Fibroblast of skin of back (primary cell): Measurements from ENCODE around the gene DCAF6.
"Not testable (repeated sequence)": the region's sequence is repeated elsewhere in the genome, so short reads cannot be mapped to it uniquely, and the experiment has no call there.

ENCODE experiments used
- DNase-seq: peaks from one replicate; pipeline ENCODE4 v3.0.0-alpha.2; 2013

Gene DCAF6

DNA sequence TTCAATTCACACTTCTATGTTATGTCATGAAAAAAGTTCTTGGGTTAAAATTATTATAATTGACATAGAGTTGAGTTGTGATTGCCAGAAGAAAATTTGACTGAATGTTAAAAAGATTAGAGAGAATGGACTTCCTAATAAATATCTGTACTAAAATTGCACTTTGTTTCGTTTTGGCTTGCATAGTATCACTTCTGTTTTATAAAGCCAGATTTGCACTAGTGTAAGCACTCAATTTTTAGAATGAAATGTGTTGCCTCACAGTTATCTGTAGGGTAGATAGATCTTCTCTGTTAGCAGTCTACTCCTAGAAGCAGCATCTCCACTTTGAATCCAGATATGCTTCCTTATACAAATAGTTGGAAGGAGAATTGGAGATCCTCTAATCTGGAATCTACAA, 95.5 kb downstream of the DCAF6 start:
- no peak for DNase-seq

DNA sequence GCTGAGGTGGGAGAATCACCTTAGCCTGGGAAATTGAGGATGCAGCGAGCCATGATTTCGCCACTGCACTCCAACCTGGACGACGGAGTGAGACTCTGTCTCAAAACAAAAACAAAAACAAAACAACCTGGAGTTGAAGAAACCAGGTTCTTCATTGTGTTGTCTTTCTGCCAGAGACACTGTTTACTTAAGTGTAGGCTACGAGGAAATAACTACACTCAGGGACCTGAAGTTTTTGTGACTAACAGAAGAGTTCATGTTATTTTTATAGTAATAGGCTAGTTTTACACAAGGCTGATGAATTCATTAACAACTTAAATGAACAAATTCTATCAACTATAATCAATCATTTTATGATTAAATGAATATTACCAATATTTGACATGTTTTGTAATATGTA, 98.9 kb downstream of the DCAF6 start:
- no peak for DNase-seq

DNA sequence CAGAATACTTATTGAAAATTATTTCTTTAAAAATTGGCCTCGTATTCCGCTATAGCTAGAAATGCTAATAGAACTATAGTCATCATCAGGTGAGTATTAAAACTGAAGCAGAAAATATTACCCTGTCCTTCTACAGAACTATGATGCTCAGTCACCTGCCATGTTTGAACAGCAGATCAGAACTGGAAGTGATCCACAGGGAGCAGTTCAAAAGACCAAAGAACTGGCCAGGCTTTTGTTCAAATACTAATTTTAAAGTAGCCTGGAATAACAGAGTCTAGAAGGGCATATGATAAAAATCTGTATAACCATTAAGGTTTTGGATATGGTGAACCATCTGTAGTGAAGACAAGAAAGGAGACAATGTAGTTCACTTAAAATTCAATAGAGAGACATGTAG, 105.9 kb downstream of the DCAF6 start:
- DNase-seq = no peak

DNA sequence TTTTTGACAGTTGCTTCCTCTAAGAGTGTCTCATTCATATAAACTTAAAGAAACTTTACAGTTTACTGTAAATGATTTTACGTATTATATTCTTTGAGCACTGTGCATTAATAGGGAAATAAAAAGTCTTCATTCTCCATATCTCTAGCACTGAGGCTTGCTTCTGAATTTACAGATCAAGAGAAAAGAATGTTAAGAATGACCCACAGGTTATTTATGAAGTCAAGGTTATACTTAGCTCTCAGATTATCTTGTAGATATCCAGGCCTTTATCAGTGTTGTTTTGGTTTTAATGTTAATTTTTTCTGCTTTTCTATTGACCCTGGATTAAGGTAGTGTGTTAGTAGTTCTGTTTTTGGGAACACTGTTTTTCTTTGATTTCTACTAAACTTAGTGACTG, 108.8 kb downstream of the DCAF6 start:
- DNase-seq = no peak

DNA sequence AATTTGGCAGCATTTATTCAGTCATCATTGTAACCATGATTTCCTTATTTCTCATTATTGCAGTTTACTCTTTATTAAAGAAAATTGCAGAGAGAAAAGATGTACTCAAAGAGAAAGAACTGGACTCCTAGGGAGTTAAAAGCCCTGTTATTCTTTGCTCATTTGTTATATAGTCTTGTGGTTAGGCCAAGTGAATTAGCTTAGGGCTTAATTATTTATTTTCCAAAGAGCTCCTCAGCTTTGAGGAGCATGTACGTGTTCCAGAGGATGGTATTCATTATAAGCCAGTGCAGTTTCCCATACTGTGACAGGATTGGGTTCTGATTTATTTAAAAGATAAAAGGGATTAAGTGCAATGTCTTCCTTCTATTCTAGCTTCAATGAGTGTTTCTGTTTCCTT, 113.8 kb downstream of the DCAF6 start:
- DNase-seq = no peak

DNA sequence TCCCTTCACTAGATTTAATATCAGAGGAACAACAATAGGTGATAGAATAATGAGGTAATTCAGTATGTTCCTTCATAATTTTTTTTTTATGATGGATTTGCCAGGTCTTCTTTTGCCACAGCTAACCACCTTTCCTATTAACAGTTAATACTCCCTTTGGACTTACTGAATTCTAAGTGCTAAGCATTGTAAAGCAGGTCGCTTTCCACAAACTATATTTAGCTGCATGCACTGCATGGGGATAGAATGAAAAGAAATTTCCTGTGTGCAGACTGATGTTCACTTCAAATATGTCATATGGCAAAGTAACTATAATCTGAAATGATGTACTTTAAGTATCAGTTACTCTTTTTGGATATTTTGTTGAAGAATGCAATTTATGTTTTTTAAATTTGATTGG, 114.4 kb downstream of the DCAF6 start:
- no peak for DNase-seq

DNA sequence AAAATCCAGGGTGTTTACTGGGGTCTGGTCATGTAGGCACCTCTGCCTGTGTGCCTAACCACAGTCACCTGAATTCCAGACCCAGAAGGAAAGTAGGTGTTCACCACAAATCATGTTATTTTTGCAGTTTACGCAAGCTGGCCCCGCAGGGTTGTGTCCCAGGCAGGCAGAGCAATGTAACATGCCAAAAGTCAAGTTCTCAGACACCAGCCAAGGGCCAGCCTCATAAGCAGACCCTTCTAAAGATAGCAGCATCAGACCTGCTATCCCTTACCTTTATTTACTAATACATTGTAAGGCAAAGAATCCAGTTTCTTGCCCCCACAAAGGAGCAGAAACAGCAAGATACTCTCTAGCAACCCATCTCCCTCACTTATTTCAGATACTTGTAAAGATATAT, 117.2 kb downstream of the DCAF6 start:
- no peak for DNase-seq

DNA sequence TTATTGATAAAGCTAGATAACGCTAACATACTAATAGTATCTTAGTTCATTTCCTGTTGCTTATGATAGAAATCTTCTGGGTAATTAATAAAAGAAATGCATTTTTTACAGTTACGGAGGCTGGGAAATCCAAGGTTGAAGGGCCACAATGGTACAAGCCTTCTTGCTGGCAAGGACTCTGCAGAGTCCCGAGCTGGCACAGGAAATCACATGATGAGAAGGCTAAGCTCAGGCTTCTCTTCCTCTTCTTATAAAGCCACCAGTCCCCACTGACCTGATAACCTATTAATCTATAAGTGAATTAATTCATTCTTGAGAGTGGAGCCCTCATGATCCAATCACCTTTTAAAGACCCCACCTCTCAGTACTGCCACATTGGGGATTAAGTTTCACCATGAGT, 117.6 kb downstream of the DCAF6 start:
- no peak for DNase-seq

DNA sequence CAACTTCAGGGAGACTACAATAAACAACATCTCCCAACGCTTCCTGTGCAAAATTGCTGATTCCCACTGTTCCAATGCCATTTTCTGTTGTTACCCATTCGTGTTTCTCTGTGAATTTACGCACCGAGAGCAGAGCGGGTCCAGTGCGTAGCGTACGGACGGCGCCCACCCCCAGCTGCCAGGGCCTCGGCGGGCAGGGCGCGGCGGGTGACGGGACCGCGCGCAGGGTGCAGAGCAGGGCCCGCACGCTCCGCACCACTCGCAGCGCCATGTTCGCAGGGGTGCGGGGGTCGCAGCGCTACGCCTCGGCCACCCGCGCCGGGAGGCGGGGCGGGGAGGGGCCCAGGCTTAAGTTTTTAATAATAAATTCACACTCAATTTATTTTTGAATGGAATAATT, 119.7 kb downstream of the DCAF6 start:
- DNase-seq = not testable (repeated sequence)

DNA sequence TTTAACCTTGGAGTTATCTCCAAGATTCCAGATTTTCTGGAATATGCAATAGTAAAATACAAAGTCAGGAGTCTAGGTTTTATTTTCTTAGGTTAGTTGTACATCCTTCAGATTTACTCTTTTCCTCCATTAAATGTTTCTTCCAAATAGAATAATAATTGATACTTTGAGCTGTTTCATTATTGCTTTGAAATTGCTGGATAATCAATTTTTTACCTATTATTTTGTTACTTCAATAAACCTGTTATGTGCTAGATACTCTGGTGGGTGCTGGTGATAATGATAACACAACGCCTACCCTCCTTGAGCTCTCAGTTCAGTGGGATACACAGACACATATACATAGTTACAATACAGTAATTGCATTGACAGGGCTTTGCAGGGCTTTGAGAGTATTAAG, 120.9 kb downstream of the DCAF6 start:
- no peak for DNase-seq

DNA sequence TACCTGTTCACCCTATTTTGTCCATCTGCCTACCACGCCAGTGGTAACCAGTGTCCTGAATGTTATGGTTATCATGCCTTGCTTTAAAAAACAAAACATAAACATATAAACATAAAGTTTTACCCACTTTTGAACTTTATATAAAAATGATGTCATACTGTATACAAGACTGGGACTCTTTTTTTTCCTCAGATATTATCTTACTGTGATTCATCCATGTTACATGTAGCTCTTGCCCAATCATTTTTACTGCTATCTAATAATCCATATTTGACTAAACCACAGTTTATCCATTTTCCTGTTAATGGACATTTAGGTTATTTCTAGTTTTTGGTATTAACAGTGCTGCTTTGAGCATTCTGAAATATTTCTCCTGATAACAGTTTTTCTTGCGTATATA, 121.4 kb downstream of the DCAF6 start:
- peak; percentile 4 for DNase-seq

DNA sequence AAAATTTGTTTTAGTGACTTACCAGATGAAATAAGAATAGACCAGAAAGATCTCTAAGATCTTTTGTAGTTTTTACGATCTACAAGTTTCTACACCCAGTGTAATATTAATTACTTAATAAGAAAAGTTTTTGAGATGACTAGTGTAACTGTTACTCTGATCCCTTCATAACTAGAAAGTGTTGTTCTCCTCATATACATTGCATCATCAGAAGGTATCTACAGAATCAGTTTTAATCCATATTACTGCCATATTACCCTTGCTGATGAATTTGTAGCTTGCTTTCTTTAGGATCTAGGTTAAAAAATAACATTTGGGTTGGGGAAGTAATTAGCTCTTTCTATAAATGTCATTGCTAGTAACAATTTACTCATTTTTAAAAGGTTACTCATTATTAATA, 127.7 kb downstream of the DCAF6 start:
- DNase-seq = no peak

DNA sequence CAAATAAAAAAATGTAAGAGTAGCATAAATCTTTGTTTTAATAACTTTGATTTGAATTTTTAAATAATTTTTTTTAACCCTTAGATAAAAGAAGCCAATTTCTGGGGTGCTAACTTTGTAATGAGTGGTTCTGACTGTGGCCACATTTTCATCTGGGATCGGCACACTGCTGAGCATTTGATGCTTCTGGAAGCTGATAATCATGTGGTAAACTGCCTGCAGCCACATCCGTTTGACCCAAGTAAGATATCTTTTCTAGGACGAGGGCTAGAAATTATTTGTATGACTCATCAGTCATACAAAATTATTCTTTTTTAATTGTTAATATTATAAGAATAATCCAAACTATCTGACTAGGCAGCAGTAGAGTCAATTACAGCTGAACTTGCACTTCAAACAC, 129.0 kb downstream of the DCAF6 start:
- DNase-seq = no peak

DNA sequence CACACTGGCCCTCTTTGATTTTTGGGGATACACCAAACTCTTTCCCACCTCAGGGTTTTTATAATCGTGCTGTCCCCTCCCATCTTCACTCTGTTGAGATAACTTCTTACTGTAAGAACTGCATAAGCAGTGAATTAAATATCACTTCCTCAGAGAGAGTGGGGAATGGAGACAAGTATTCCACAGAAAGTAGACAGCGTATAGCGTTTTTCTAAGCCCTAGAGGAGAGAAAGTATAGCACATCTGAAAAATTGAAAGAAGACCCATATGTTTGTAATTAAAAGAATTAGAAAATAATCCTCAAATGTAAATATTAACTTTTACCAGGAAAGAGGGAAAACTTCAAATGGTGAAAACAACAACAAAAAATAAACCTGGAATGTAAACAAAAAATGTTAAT, 132.9 kb downstream of the DCAF6 start:
- DNase-seq = no peak

DNA sequence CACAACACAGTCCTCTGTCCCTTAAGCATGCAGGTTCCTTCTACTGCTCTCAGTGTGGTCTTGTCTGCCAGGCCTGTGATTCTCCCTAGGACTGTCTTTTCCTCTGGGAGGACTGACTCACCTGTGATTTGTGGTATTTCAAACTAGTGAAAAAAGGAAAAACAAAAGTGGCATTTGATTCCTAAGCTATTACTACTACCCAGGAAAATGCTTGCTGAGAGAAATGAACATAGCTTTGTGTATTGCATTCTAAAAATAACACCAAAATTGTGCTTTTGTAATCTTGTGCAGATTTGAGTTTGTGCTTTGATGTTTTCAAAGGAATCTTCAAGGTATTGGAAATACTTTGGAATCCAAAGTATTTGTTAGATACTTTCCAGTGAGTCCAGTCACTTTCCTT, 143.3 kb downstream of the DCAF6 start:
- peak; percentile 68 for DNase-seq

DNA sequence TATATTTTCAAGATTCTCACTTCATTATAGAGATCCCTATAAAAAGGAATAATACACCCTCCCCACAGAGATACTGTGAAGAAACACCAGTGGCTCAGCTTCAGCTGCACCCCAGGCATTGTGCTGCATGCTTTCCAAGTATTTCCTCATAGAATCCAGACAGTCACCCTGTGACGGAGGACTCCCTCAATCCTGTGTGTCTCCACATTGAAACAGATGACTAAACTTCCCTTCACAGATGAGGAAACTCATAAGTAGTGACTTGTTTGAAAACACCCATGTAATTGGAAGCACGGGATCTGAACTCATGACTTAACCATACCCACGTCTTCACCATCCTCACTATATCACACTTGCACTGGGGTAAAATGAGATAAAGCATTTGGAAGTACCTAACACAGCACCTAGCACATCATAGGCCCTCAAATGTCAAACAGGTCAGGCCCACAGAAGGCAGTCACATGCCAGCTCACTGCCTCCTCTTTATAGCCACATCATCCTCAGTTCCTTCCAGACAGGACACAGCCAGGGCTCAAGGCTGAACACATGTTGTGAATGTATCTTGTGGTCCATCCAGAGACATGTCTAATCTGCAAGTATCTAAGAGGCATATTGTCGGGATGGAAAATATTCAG, 145.0 kb downstream of the DCAF6 start:
- peak; percentile 33 for DNase-seq

DNA sequence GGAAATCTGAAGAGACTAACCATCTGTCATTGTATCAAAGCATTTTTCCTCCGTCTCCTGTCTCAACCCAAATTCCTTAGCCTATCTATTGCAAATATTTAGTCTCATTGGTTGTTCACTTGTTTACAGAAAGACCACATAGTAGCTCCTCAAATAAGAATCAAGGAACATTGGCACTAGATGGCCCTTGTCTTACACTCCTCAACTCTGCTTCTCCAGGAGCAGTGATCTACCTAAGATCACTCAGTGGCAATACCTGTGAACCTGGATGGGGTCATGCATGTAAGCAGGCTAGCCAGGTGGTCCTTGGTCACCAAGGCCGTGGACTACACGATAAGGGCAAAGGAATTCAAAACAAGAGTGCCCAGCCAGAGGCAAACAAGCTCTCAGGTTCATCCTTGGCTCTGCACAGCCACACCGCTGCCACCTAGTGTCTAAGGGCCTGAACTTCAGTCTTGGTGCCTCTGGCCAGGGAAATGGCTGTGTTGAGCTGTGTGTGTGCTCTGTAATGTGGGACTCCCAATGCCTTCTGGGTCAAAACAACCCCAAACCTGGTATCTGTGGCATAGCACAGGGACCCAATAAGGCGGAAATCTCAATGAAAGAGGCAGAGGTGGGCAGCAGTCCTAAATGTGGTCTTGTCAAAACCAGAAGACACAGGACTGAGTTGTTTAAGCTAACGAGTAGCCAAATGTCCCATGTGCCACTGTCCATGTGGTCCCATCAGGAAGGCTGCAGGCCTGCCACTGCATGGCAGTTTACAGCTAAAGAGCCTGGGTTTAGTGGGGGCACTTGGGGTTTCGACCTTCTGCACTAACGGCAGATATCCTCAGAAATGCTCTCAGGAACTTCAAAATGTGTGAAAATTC, 145.8 kb downstream of the DCAF6 start:
- DNase-seq = peak; percentile 70

DNA sequence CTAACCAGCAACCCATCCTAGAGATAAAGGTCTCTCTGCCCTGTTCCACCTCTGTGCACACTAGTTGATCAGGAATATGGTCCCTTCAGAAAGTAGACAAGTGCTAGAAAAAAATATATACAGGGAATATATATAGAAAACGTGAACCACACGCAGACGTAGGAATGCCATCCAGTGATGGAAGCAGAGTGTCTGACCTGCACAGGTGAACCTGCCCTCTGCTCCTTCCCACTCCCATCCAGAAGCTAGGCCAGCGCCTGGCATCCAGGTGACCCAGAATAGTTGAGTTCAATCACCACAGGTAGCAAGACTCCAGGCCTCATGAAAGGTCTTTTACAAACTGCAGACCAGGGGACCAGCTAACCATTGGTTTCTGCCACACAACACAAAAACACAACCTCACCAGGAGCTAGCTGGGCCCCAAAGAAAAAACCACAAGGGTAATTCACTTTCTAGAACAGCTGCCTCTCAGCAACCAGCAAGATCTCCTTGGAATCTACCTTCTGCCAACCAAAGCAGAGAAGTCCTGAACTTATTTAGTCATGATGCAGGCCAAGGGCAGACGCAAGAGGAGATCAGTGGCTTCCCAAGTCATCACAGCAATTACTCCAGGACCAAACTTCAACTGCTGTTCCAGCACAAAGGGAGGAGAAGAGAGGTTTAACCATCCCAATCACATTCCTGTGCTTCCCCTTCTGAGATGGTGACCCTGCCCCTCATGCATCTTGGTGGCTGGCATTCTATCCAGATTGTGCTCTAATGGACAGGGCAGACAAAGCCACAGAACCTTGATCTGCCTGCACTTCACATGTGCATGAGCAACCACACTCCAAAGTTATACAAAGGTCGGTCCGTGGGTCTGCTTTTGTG, 147.2 kb downstream of the DCAF6 start:
- DNase-seq = no peak

DNA sequence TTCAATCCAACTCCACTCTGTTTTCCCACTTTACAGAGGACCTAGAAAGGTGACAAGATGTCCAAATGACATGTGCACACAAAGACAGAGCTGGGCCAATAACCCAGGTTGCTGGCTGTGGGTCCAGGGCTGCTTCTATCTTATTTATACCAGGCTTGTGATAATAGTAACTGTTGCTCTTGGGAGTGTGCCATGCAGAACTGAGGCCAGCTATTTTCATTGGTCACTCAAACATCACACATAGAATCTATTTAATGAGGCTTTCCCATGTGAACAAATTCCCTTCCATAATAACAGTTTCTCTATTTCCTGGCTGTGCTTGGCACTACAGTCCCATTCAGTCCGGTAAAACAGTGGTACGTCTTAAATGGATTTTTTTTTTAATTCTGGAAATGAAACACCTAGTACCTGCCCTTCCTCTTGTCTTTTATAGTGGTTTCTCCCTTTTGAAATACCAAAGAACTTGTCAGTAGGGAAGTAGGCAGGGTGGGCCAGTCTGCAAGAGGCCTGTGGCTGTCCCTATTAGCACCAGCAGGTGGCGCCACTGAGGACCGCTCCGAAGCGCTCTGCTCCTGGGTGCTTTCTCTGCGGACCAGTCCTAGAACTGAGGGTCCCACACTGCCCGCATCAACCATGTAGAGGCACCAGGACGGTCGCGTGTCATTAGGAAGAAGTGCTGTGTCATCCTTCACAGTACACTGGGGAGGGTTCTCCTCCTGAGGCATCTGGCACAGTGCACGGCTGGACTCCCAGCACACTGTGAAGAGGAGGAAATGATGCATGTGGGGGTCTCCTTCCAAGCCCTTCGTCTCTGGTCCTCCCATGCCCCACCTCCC, 148.1 kb downstream of the DCAF6 start:
- DNase-seq = peak; percentile 45

DNA sequence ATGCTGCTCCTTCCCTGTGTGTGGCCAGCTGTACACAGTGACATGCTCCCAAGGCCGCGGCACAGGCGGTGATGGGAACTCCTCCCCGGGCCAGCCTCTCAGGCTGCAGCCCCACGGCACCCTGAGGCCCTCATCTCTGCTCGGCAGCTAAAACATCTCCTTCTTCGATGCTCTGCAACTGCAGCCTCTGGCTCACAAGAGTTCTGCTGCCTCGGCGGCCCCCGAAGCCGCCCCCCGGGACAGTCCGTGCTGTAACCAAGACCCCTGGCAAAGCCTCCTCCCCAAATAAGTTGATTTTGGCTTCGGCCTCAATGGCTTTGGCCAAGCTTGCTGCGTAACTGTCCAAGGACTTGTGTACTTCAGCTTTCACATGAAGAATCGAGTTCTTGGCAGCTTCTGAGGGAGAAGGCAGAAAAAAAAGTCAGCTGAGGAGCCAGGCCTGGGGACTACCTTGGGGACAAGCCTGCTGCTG, 149.0 kb downstream of the DCAF6 start:
- no peak for DNase-seq

DNA sequence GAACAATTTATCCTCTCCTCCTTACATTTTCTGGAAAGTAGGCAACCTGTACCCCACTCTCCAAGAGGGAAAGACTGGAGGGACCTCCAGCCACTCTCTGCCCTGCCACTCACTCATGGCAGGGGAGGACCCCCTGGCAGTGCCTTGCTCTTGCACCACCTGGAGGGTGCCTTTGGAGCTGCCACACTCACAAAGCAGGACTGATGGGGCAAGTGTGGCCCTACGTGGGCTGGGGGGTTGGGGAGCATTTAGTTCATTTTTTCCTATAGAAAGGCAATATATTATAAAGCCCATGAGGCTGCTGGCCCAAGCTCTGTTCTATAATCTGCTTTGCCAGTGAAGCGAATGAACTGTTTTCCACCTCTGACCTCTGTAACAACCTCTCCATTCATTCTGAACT, 150.0 kb downstream of the DCAF6 start:
- no peak for DNase-seq

DNA sequence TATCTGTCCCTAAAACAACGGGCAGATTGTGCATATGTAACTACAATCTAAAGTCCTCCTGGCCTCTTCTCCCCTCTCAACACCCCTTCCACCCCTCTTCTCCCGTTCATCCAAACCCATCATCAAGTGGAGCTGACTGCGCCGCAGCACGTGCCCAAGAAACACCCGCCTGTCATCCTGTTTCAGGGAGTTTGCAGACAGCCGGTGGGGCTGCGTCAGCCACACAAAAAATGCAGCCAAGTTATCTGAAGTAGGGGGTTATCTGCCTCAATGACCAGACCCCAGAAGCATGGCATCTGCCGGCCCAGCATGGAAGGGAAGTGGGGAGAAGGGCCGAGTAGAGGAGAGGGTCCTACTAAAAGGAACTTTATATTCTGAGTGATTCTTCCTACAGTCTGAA, 151.2 kb downstream of the DCAF6 start:
- DNase-seq = no peak
